ACC112 (cell line): ENCODE measurements around the gene PHYHIPL.

Source experiments
- H2AFZ ChIP-seq: fragments of 200-600 bp; sonication (generic); one replicate; pipeline ENCODE4 v1.6.0; 2017; ENCODE audit warnings: antibody characterized with exemption, low read length; ENCODE audit not compliant: unreplicated experiment
- H3K27ac ChIP-seq: fragments of 200-600 bp; sonication (generic); 2 replicates; pipeline ENCODE4 v1.5.1; 2014; ENCODE audit warnings: low read depth, mild to moderate bottlenecking, antibody characterized with exemption, low read length, moderate library complexity
- H3K27me3 ChIP-seq: fragments of 200-600 bp; sonication (generic); 2 replicates; pipeline ENCODE4 v1.6.1; 2014; ENCODE audit warnings: mild to moderate bottlenecking, antibody characterized with exemption, low read length, moderate library complexity, mixed read lengths; ENCODE audit not compliant: insufficient read depth
- H3K36me3 ChIP-seq: fragments of 200-600 bp; sonication (generic); 2 replicates; pipeline ENCODE4 v1.6.1; 2016; ENCODE audit warnings: mild to moderate bottlenecking, antibody characterized with exemption, low read length, moderate library complexity, mixed read lengths; ENCODE audit not compliant: insufficient read depth
- H3K4me1 ChIP-seq: fragments of 200-600 bp; sonication (generic); one replicate; pipeline ENCODE4 v1.6.1; 2016; ENCODE audit warnings: low read length, mixed read lengths; ENCODE audit not compliant: insufficient read depth, unreplicated experiment, control insufficient read depth
- H3K4me3 ChIP-seq: fragments of 200-600 bp; sonication (generic); 2 replicates; pipeline ENCODE4 v1.5.1; 2014; ENCODE audit warnings: mild to moderate bottlenecking, low read depth, low read length
- H3K79me2 ChIP-seq: fragments of 200-600 bp; sonication (generic); one replicate; pipeline ENCODE4 v1.6.0; 2016; ENCODE audit warnings: low read length; ENCODE audit not compliant: control insufficient read depth, unreplicated experiment, insufficient read depth

The PHYHIPL gene

DNA sequence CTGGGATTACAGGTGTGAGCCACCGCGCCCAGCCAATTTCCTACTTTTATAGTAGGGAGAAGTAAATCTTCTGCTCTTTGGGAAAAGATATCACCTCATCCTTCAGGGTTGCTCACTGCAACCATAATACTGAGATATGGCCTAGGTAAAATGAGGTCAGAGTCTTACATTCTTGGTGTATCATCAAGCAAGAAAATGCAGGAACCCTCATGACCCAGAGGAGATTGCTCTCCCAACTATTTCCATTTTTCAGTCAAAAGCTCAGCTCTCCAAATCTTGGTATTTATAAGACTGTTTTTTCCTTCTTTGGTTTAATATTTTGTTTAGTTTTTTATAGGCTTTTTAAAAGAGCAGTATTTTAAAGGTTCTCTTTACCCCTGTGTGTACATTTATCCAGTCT lies 20.9 kb upstream of the PHYHIPL start:
- Histone ChIP-seq H3K4me3 (no peak overlapping the region), H3K4me1 (no peaks in the 10 kb centered on the region), H3K27me3 (peaks cover 43% of the 10 kb centered on the region)

DNA sequence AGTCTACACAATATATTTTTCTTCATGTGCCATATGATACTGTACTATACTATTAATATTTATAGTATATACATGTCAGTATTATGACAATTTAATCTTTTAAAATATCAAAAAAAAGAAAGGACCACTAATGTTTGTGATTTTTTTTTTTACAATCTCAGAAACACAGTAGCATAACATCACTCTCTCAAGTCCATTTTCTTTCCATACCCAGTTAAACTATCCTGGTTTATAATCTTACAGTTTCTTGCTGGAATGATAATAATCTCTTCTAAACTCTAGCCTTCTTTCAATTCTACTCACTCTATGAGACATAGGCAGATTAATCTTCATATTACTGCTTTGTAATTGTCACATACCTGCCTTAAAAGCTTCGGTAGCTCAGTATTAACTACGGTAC lies 8.9 kb upstream of the PHYHIPL start:
- no peak overlapping the region for H3K4me3 ChIP-seq
- H3K27ac ChIP-seq = no peak overlapping the region
- no peaks in the 10 kb centered on the region for H3K79me2 ChIP-seq
- H3K4me1 ChIP-seq = no peaks in the 10 kb centered on the region
- no peaks in the 10 kb centered on the region for H3K36me3 ChIP-seq
- peaks cover 30% of the 10 kb centered on the region for H3K27me3 ChIP-seq
- H2AFZ ChIP-seq = no peak overlapping the region

More for the DNA sequence above, 20.9 kb upstream of the PHYHIPL start:
- no peak overlapping the region for H3K27ac ChIP-seq
- no peaks in the 10 kb centered on the region for H3K79me2 ChIP-seq
- no peak overlapping the region for H2AFZ ChIP-seq
- no peaks in the 10 kb centered on the region for H3K36me3 ChIP-seq

DNA sequence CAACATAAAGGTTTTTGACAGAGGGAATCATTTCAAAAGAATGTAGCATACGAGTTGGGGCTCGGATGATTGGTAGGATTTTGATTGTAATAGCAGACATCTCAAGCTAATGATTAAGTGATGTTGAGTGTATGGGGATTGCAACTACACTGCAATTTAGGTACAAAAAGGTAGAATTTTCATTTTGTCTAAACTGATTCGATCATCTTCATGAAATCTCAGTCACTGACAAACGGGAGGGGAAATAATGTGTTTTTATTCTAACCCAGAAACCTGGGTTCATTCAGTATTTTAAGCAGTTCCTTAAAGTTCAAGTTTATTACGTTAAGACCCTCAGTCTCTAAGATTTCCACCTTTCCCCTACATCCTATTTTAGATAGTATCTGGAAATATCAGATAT lies 3.9 kb upstream of the PHYHIPL start:
- Histone ChIP-seq H3K4me3 (no peak overlapping the region), H3K36me3 (no peaks in the 10 kb centered on the region), H2AFZ (no peak overlapping the region), H3K27ac (no peak overlapping the region), H3K4me1 (peaks cover 1% of the 10 kb centered on the region), H3K27me3 (peaks cover 69% of the 10 kb centered on the region), H3K79me2 (no peaks in the 10 kb centered on the region)

DNA sequence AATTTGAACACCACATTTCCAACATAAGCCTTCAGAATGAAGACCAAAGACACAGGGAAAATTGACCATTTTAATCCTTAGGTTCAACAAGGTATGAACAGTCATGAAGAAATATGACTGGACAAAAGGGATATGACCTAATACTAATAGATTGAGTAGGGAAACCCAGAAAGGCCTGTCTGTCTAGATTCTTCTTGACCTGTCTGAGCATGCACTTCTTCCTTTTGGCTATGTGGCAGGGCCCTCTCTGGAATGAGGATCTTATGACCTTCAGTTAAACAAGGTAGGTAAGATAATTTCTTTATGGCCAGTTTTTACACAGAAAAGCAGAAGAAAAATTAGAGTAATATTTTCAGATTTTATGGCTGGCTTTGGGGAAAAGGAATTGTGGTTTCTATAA lies 3.0 kb upstream of the PHYHIPL start:
- H3K27me3 ChIP-seq = peaks cover 70% of the 10 kb centered on the region
- no peak overlapping the region for H2AFZ ChIP-seq
- no peaks in the 10 kb centered on the region for H3K79me2 ChIP-seq
- H3K4me3 ChIP-seq = no peak overlapping the region
- H3K36me3 ChIP-seq = no peaks in the 10 kb centered on the region
- H3K4me1 ChIP-seq = peaks cover 2% of the 10 kb centered on the region
- no peak overlapping the region for H3K27ac ChIP-seq

DNA sequence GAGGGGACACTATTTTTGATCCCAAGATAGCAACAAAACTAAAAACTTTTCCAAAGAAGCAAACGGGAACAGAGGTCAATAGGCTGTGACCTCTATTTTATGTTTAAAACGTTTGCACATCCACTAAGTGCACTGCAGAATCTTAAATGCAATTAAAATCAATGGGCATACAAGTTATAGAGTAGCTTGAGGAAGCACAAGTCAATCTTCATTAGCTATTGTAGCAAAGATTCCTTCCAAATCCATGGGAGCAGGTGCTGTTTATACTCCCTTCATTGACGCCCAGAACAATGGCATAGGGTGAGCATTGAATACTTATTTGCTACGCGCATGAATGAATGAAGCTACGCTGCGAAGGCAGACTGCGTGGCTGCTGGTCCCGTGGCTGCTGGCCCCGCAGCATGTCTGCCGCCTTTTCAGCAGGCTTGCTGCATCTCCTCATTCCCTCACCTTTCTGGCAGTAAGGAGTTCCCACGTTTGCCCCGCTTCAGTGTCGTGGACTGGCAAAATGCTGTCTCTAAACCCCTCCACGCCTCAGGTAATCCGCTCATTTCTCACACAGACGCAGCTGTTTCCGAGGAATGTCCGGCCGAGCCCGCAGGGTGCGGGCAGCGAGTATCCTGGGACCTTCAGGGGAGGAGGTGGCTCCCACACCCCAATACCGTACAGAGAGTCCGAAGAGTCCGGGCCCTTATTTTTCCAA lies 754 bp upstream of the PHYHIPL start:
- Histone ChIP-seq H3K4me1 (peaks cover 2% of the 10 kb centered on the region), H3K36me3 (no peaks in the 10 kb centered on the region), H3K27ac (no peak overlapping the region), H2AFZ (no peak overlapping the region), H3K79me2 (no peaks in the 10 kb centered on the region), H3K27me3 (peaks cover 73% of the 10 kb centered on the region), H3K4me3 (peak overlapping the region; percentile 62)

DNA sequence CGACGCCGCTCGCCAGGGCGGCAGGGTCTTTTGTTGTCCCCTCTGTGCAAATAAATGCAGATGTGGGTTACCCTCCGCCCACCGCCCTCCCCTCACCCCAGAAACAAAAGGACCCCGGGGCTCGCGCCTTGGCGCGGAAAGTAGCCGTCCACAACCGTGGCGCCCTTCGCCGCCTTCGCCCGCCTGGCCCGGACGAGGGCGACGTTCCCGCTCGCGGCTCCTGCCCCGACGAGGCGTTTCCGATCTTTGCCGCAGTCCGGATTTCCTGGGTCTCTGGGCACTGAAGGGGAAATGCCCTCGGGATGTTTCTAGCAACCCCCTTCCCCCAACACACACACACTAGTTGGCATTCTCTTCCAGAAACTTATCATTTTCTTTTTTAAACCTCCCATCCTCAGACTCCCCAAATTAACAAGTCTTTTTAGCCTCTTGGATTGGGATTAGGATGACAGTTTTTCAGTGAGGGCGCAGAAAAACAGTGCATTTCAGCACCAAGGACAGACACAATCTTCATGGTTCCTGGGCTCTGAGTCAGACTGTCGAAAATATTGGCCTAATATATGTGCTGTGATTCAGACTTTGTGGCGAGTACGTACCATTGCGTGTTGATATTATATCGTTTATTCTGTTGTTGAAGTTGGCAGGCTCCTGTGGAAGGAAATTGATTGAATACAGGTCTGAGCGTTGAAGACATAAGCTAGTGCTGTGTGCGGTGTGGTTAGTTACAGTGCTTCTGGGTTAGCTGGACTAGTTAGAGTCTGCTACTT lies 771 bp downstream of the PHYHIPL start:
- H3K79me2 ChIP-seq = no peaks in the 10 kb centered on the region
- no peak overlapping the region for H3K27ac ChIP-seq
- peak overlapping the region; percentile 62 for H3K4me3 ChIP-seq
- no peak overlapping the region for H2AFZ ChIP-seq
- H3K27me3 ChIP-seq = peaks cover 67% of the 10 kb centered on the region
- no peaks in the 10 kb centered on the region for H3K36me3 ChIP-seq
- H3K4me1 ChIP-seq = peaks cover 2% of the 10 kb centered on the region

DNA sequence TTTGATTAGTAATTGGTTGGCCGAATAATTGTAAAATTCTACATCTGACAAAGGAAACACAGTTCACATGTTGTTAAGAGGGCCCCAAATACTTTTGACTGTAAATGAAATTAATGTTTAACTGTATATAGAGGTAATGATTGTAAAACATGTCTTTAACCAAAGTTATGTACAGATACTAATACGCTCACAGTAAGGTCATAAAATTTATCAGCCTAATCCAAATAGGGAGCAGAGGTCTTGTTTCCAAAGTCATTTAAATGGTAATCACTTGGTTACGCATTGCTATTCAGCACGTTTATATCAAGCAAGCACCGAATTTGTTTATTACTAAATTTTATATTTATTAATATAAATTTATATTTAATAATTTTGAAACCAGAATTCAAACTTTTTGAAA lies 1.4 kb downstream of the PHYHIPL start:
- no peak overlapping the region for H3K27ac ChIP-seq
- no peak overlapping the region for H3K4me3 ChIP-seq
- peaks cover 61% of the 10 kb centered on the region for H3K27me3 ChIP-seq
- H3K79me2 ChIP-seq = no peaks in the 10 kb centered on the region
- H3K36me3 ChIP-seq = no peaks in the 10 kb centered on the region
- peaks cover 2% of the 10 kb centered on the region for H3K4me1 ChIP-seq
- no peak overlapping the region for H2AFZ ChIP-seq

DNA sequence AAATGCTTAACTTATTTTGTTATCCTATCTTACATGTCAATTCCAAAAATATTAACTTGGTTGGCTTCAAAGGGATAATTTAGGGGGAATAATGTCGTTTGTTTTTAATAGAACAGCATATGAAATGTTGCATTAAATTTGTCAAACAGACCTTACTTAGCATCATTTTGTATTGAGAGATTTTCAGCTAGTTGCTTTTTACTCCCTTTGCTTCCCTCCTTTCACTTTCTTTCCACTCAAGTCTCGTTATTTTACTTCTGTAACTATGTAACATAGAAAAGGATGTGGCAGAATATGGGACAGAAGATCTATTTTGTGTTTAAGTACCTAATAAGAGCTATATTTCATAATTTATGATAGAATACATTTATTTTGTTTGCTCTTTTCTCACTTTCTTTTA lies 2.6 kb downstream of the PHYHIPL start:
- Histone ChIP-seq H3K79me2 (no peaks in the 10 kb centered on the region), H3K4me1 (peaks cover 2% of the 10 kb centered on the region), H3K27ac (no peak overlapping the region), H3K4me3 (no peak overlapping the region), H3K27me3 (peaks cover 50% of the 10 kb centered on the region), H3K36me3 (no peaks in the 10 kb centered on the region), H2AFZ (no peak overlapping the region)

DNA sequence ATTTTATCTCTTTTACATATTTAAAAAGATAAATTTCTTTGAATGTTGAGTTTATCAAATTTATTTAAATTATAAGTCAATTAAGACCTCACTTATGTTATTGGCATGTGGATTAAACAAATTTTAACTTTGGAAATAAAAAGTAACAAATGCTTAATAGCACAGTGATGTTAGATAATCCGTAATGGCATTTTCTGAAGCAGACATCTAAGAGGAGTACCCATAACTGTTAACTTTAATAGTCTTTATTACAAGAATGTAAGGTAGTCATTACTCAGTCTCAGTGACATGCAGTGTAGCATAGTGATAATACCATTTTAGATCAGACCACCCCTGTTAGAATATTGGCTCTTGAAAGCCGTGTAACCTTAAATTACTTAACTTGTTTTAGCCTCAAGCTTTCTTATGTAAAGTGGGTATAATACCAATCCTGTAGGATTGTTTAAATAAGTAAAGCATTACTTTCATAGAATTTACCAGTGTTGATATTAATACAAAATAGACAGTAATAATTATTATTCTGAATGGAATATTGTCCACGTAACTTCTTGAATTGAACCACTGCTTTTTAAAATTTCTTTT lies 4.3 kb downstream of the PHYHIPL start:
- no peaks in the 10 kb centered on the region for H3K36me3 ChIP-seq
- H3K4me3 ChIP-seq = no peak overlapping the region
- no peak overlapping the region for H3K27ac ChIP-seq
- H3K79me2 ChIP-seq = no peaks in the 10 kb centered on the region
- H2AFZ ChIP-seq = no peak overlapping the region
- peaks cover 34% of the 10 kb centered on the region for H3K27me3 ChIP-seq
- peaks cover 2% of the 10 kb centered on the region for H3K4me1 ChIP-seq

DNA sequence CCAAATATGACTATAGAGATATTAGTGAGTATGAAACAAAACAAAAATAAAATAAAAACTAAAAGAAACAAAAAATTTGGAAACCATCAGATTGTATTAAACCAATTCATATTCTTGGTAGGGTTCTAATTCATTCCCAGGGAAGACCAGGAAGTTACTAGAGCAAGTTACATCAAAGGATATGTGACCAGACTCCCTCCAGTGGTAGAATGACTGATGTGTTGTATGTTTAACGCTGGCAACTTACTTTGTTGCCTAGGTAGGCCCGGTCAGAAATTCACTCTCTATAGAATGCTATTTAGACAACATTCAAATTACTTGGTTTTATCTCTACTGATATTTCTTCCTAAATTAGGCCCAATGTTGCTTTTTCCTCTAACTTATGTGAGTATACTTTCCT lies 5.2 kb downstream of the PHYHIPL start:
- Histone ChIP-seq H3K4me1 (peaks cover 2% of the 10 kb centered on the region), H3K36me3 (no peaks in the 10 kb centered on the region), H3K4me3 (no peak overlapping the region), H3K27me3 (peaks cover 25% of the 10 kb centered on the region), H3K27ac (no peak overlapping the region), H2AFZ (no peak overlapping the region), H3K79me2 (no peaks in the 10 kb centered on the region)

DNA sequence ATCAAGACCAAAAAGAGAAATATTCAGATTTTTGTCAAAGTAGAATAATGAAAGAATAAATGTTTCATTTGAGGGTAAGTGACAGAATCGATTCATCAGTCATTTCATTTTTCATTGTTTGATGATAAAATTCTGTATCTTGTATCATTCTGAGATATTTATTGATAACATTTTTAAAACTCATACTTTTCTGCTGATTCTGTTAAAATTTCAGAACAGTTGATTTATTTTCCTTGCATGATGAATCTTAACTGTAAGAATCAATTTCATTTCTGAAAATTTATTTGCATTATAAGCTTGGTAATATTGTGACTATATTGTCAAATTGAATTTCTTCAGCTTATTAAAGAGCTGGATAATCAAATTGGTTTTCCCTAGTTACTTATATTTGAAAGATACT lies 13.9 kb downstream of the PHYHIPL start:
- Histone ChIP-seq H3K4me1 (no peaks in the 10 kb centered on the region), H3K79me2 (no peaks in the 10 kb centered on the region), H2AFZ (no peak overlapping the region), H3K27me3 (peaks cover 29% of the 10 kb centered on the region), H3K27ac (no peak overlapping the region), H3K4me3 (no peak overlapping the region), H3K36me3 (no peaks in the 10 kb centered on the region)
